Stimulated activated CD8-positive, alpha-beta memory T cell treated with anti-CD3 and anti-CD28 coated beads, Interleukin-7, amount 100 ng/mL, for 1 hour (primary cell): ENCODE results near the gene GPX4.

Experiments
- DNase-seq, 2 donors: peaks; one replicate each; pipeline ENCODE4 v3.0.0-alpha.2; 2020; ENCODE audit warnings: low read depth in 2 of 2

Gene GPX4

GRCh38 chr19:1102407-1103131, 1.2 kb upstream of the GPX4 start:
- DNase-seq: no peak

GRCh38 chr19:1103132-1103707, 574 bp upstream of the GPX4 start:
- DNase-seq: no peak

- DNase-seq: peak; percentile 59 to 61
Observed at GRCh38 chr19:1104311-1105007, 665 bp downstream of the GPX4 start.

- DNase-seq: no peak
Observed at GRCh38 chr19:1105008-1105872, 1.4 kb downstream of the GPX4 start.

- no peak for DNase-seq
Observed at GRCh38 chr19:1105873-1106840, 2.4 kb downstream of the GPX4 start.

GRCh38 chr19:1106841-1107660, 3.3 kb downstream of the GPX4 start:
- DNase-seq: no peak

GRCh38 chr19:1107661-1108261, 4.0 kb downstream of the GPX4 start:
- no peak for DNase-seq

GRCh38 chr19:1108291-1109031, 4.7 kb downstream of the GPX4 start:
- no peak for DNase-seq

- no peak for DNase-seq
Observed at GRCh38 chr19:1109032-1109551, 5.3 kb downstream of the GPX4 start.

- no peak for DNase-seq
Observed at GRCh38 chr19:1109697-1110671, 6.2 kb downstream of the GPX4 start.

- no peak for DNase-seq
Observed at GRCh38 chr19:1110809-1111640, 7.2 kb downstream of the GPX4 start.

- DNase-seq: no peak
Observed at GRCh38 chr19:1111641-1112267, 8.0 kb downstream of the GPX4 start.

- no peak for DNase-seq
Observed at GRCh38 chr19:1112268-1113029, 8.7 kb downstream of the GPX4 start.

GRCh38 chr19:1113030-1113985, 9.5 kb downstream of the GPX4 start:
- DNase-seq: peak; percentile 66 to 70
